ENCODE measurements around the gene ABRACL. TPM values are rescaled to one million over a fixed set of nuclear protein-coding genes. Genes with fewer than 3 reads are reported as not detected.
"Not testable (repeated sequence)": the region's sequence is repeated elsewhere in the genome, so short reads cannot be mapped to it uniquely, and the experiment has no call there.

The ABRACL gene
- 100 to 1,000 TPM in 1 of 2 donors, 10 to 100 TPM in 1; 94.3 to 186 TPM for total RNA-seq

GRCh38 chr6:139028658-139029469 lies at the start of gene ABRACL:
TSS of gene ABRACL (plus strand) at chr6:139028745. CDS start at chr6:139034161, 5,416 bp downstream.
- no peaks in the 10 kb centered on the region for H3K27me3 Mint-ChIP-seq
- H3K4me1 Mint-ChIP-seq = peaks cover 18% of the 10 kb centered on the region
- ATAC-seq (replicated peaks) = peak; percentile 81
- H3K4me3 Mint-ChIP-seq = no peak within 1 kb of the TSS
- peak within 1 kb of the TSS; percentile 91 for H3K27ac Mint-ChIP-seq
- H3K9me3 Mint-ChIP-seq = no peaks in the 10 kb centered on the region
- peaks cover 22% of the 10 kb centered on the region for H3K36me3 Mint-ChIP-seq (ENCODE audit: low read depth)

DNA sequence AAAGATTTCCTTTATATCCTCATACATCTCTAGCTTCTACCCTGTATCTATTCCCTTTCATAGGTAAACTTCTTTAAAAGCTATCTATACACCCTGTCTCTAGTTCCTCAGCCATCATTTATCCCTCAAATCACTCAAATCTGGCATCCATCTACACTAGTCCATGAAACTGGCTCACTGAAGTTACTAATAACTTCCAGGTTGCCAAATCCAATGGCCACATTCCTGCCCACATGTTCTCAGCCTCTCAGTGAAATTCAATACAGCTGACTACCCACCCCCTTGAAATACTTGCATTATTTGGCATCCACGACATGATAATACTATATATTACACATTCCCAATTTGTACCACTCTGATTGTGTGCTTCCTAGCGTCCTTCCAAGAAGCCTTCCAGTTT lies 49.2 kb upstream of the ABRACL start:
- Mint-ChIP-seq H3K4me1 (peaks cover 25% of the 10 kb centered on the region), H3K36me3 (ENCODE audit: low read depth) (no peaks in the 10 kb centered on the region), H3K4me3 (no peak overlapping the region), H3K27me3 (no peaks in the 10 kb centered on the region), H3K9me3 (no peaks in the 10 kb centered on the region), H3K27ac (peak overlapping the region; percentile 8)
- no peak for ATAC-seq (replicated peaks)

DNA sequence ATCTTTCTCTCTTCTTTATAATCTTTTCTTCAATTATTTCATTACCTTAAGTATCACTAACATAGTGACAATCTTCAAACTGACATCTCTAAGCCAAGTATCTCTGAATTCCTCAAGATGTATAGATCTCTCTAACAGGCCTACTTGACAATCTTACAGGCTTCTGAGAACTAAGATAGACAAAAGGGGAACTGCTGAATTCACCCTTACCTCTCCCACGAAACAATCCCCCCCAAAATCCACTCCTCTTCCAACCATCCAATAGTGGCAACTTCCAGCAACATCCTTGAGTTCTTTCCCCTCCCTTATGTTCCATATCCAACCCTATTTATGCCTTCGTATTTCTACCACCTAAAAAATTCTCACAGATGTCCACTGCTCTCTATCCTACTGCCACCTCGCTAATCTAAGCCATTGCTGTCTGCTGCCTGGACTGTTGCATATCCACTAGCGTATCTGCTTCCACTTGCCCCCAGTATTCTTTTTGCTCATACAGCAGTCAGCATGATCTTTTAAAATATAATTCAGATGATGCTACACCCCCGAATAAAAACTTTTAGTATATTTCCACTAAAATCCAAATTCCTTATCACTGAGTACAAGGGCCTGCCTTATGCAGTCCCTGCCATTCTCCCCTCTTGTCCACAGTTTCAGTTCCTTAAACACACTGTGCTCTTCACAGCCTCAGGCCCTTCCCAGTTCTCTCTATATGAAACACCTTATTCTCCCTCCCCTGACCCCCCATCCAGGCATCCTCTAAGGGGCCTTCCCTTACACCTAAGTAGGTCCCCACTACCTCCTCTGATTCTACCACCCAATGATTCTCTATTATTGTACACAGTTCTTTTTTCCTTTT lies 48.5 kb upstream of the ABRACL start:
- Mint-ChIP-seq H3K27ac (peak overlapping the region; percentile 8), H3K9me3 (no peaks in the 10 kb centered on the region), H3K4me3 (no peak overlapping the region), H3K27me3 (no peaks in the 10 kb centered on the region), H3K36me3 (ENCODE audit: low read depth) (no peaks in the 10 kb centered on the region), H3K4me1 (peaks cover 22% of the 10 kb centered on the region)
- no peak for ATAC-seq (replicated peaks)

DNA sequence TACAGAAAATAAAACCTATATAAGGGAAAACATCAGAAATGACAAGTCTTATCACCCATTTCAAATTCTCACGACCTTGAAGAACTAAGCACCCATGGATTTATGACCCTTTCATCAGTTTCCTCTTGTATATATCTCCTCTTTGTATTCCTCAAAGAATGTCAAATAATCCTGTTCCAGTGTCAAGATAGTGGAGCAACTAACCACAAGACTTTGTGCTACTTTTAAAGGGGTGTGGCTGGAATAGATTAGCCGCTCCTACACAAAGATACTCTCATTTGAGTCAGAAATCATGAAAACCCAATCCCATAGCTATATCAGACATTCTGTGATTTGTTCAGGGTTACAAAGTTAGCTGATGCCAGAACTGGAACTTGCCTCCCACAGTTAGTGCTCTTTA lies 47.1 kb upstream of the ABRACL start:
- Mint-ChIP-seq H3K4me3 (no peak overlapping the region), H3K4me1 (peaks cover 23% of the 10 kb centered on the region), H3K9me3 (no peaks in the 10 kb centered on the region), H3K36me3 (ENCODE audit: low read depth) (peaks cover under 1% of the 10 kb centered on the region), H3K27me3 (no peaks in the 10 kb centered on the region), H3K27ac (no peak overlapping the region)
- no peak for ATAC-seq (replicated peaks)

GRCh38 chr6:138986578-138986977 lies 42.0 kb upstream of the ABRACL start:
- H3K36me3 Mint-ChIP-seq (ENCODE audit: low read depth) = peaks cover 14% of the 10 kb centered on the region
- no peaks in the 10 kb centered on the region for H3K27me3 Mint-ChIP-seq
- ATAC-seq (replicated peaks) = peak; percentile 14
- H3K27ac Mint-ChIP-seq = peak overlapping the region; percentile 69
- H3K4me1 Mint-ChIP-seq = peaks cover 3% of the 10 kb centered on the region
- H3K4me3 Mint-ChIP-seq = no peak overlapping the region
- H3K9me3 Mint-ChIP-seq = no peaks in the 10 kb centered on the region

DNA sequence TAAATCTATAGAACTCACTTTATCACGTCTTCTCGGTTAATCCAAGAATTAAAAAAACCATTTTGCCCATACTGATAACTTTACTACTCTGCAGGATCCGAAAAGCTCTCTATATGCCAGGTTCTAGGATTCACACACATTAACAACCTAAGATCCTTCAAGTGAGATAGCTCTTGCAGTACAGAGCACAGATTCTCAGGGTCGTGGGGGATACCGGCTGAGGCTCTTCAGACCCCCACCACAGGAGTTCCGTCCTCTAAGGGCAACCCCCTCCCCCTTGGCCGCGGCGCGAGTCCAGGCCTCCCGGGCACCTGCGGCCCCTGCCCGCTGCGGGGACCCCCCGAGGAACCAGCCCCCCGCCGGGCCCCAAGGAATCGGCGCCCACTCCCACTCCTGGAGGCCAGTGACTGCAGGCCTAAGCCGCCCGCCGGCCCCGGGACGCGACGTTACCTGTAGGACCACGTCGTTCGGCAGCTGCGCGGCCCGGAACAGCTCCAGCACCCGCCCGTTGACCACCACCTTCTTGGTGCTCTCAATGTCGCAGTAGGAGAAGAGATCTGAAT lies 41.4 kb upstream of the ABRACL start:
- Mint-ChIP-seq H3K9me3 (no peaks in the 10 kb centered on the region), H3K27me3 (no peaks in the 10 kb centered on the region), H3K4me3 (no peak overlapping the region), H3K36me3 (ENCODE audit: low read depth) (peaks cover 14% of the 10 kb centered on the region), H3K4me1 (peaks cover 3% of the 10 kb centered on the region), H3K27ac (peak overlapping the region; percentile 69)
- ATAC-seq (replicated peaks) = no peak

GRCh38 chr6:138987643-138988468 lies 40.7 kb upstream of the ABRACL start, which contains the start of gene REPS1:
TSS of gene REPS1 (minus strand) at chr6:138988253. CDS start at chr6:138987682, 571 bp downstream.
- Mint-ChIP-seq H3K4me3 (no peak within 1 kb of the TSS), H3K27me3 (no peaks in the 10 kb centered on the region), H3K9me3 (no peaks in the 10 kb centered on the region), H3K4me1 (peaks cover 3% of the 10 kb centered on the region), H3K27ac (peak within 1 kb of the TSS; percentile 89), H3K36me3 (ENCODE audit: low read depth) (peaks cover 14% of the 10 kb centered on the region)
- ATAC-seq (replicated peaks) = peak; percentile 94

GRCh38 chr6:138988469-138988834 lies 40.1 kb upstream of the ABRACL start:
- no peaks in the 10 kb centered on the region for H3K9me3 Mint-ChIP-seq
- ATAC-seq (replicated peaks) = peak; percentile 28
- H3K4me1 Mint-ChIP-seq = peaks cover 3% of the 10 kb centered on the region
- no peaks in the 10 kb centered on the region for H3K27me3 Mint-ChIP-seq
- peak overlapping the region; percentile 89 for H3K27ac Mint-ChIP-seq
- H3K4me3 Mint-ChIP-seq = no peak overlapping the region
- peaks cover 14% of the 10 kb centered on the region for H3K36me3 Mint-ChIP-seq (ENCODE audit: low read depth)

DNA sequence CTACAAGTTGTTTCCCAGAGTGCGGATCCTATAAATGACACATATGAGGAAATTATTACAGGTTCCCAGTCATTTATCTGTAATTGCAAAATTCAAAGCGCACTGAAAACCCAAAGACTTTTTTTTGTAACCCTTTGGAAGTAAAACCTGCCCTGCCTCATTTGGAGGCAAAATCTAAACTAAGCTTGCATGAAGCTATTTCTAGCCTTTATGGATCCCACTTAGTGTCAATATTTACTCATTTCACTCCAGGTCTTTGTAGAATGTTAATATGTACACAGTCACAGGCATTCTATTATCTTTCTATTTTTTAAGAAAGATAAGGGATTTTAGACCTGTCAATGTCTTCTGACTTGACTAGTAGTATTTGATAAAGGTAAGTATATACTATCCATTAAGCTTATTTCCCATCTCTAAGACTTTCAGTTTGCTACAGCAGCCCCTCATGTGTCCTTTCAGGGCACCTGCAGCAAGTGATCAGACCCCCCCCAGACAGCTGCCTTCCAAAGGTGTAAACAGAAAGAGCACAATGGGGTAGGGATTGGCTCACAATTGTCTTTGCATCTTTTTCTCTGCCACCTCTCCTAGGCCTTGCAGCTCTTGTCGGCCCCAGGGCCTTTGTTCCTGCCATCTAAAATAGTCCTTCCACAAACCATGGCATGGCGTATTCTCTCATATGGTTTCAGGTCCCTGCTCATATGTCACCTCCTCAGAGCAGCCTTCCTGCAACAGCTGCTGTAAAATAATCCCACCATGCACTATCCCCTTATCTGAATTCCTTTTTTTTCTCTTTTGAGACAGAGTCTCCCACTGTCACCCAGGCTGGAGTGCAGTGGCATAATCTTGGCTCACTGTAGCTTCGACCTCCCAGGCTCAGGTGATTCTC lies 39.2 kb upstream of the ABRACL start:
- H3K4me1 Mint-ChIP-seq = peaks cover 3% of the 10 kb centered on the region
- H3K27ac Mint-ChIP-seq = peak overlapping the region; percentile 89
- ATAC-seq (replicated peaks) = no peak
- no peaks in the 10 kb centered on the region for H3K27me3 Mint-ChIP-seq
- peak overlapping the region; percentile 15 for H3K4me3 Mint-ChIP-seq
- H3K36me3 Mint-ChIP-seq (ENCODE audit: low read depth) = peaks cover 14% of the 10 kb centered on the region
- H3K9me3 Mint-ChIP-seq = no peaks in the 10 kb centered on the region

DNA sequence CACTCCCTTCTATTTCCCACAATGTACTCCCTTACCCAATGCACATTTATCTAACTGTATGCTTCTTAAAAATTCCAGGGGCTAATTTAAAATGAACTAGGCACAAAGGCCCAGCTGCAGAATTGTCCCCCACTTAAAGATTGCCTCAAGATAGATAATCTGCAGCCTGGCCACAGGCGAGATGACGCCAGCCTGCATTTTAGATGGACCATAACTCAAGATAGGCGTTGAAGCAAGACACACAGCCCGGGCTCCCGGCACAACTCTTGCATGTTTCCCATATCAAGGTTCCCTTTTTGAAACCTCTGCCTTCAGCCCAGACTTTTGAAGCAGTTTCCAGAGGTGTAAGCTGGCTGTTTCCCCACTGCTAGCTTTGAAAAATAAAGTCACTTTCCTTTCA lies 37.3 kb upstream of the ABRACL start:
- Mint-ChIP-seq H3K4me3 (no peak overlapping the region), H3K4me1 (no peaks in the 10 kb centered on the region), H3K27me3 (no peaks in the 10 kb centered on the region), H3K27ac (no peak overlapping the region), H3K36me3 (ENCODE audit: low read depth) (peaks cover 14% of the 10 kb centered on the region), H3K9me3 (no peaks in the 10 kb centered on the region)
- ATAC-seq (replicated peaks) = no peak

GRCh38 chr6:138992965-138993364 lies 35.6 kb upstream of the ABRACL start:
- H3K4me3 Mint-ChIP-seq; H3K9me3 Mint-ChIP-seq; ATAC-seq (replicated peaks); H3K4me1 Mint-ChIP-seq; H3K27me3 Mint-ChIP-seq; H3K36me3 Mint-ChIP-seq (ENCODE audit: low read depth); H3K27ac Mint-ChIP-seq: not testable (repeated sequence)

- not testable (repeated sequence) for H3K27me3 Mint-ChIP-seq; H3K27ac Mint-ChIP-seq; H3K4me1 Mint-ChIP-seq; H3K4me3 Mint-ChIP-seq; H3K9me3 Mint-ChIP-seq; ATAC-seq (replicated peaks); H3K36me3 Mint-ChIP-seq (ENCODE audit: low read depth)
Measured at GRCh38 chr6:138993410-138993809, 35.1 kb upstream of the ABRACL start.

- Mint-ChIP-seq H3K4me1 (no peaks in the 10 kb centered on the region), H3K27me3 (no peaks in the 10 kb centered on the region), H3K27ac (no peak overlapping the region), H3K9me3 (no peaks in the 10 kb centered on the region), H3K36me3 (ENCODE audit: low read depth) (no peaks in the 10 kb centered on the region), H3K4me3 (no peak overlapping the region)
- ATAC-seq (replicated peaks) = no peak
Measured at GRCh38 chr6:138996524-138996923, 32.0 kb upstream of the ABRACL start.
